H1 (cell line): Measurements from ENCODE around the gene RASGRP3. TPM values are rescaled to one million over a fixed set of nuclear protein-coding genes. Genes with fewer than 3 reads are reported as not detected.

Experiments
- CTCF ChIA-PET: fragments of 300-600 bp; sonication (Branson Sonifier 250); formaldehyde crosslinking; loops from one replicate; lab custom pipeline; 2021; ENCODE audit not compliant: partially characterized antibody; lab: Charles Lee
- POLR2A ChIA-PET: fragments of 300-600 bp; sonication (Branson Sonifier 250); formaldehyde crosslinking; loops from one replicate; lab custom pipeline; 2021; ENCODE audit warnings: inconsistent platforms; ENCODE audit not compliant: partially characterized antibody; lab: Charles Lee
- DNase-seq, 2 experiments: peaks; one replicate each; pipeline versions ENCODE4 v3.0.0 to v3.0.0-alpha.2; 2010 to 2022; ENCODE audit warnings: low spot score in 2 of 2, low read depth in 1 of 2, mixed read lengths in 1 of 2
- FAIRE-seq: peaks from 2 replicates; lab custom pipeline; 2011; peaks lifted over from hg19 to GRCh38; lab: Jason Lieb, UNC
- H2AFZ ChIP-seq: 2 replicates; pipeline ENCODE4 v1.8.1; 2012; ENCODE audit warnings: low read length, inconsistent platforms
- H2AK5ac ChIP-seq: 2 replicates; pipeline ENCODE4 v1.6.1; 2013; ENCODE audit warnings: low read depth, low read length
- H2BK120ac ChIP-seq: replicated peaks from 2 replicates; pipeline ENCODE3; 2013; ENCODE audit warnings: low read depth, low read length, inconsistent platforms
- H2BK12ac ChIP-seq: 2 replicates; pipeline ENCODE4 v1.6.1; 2013; ENCODE audit warnings: low read depth, low read length
- H2BK15ac ChIP-seq: 2 replicates; pipeline ENCODE4 v1.6.1; 2013; ENCODE audit warnings: low read length
- H2BK20ac ChIP-seq: 2 replicates; pipeline ENCODE4 v1.6.1; 2013; ENCODE audit warnings: low read length
- H2BK5ac ChIP-seq: 2 replicates; pipeline ENCODE4 v1.6.1; 2013; ENCODE audit warnings: low read depth, low read length
- H3K14ac ChIP-seq: 2 replicates; pipeline ENCODE4 v1.6.1; 2013; ENCODE audit warnings: inconsistent platforms; ENCODE audit not compliant: insufficient read length
- H3K18ac ChIP-seq: 2 replicates; pipeline ENCODE4 v1.6.1; 2013; ENCODE audit warnings: low read length; ENCODE audit errors: extremely low read depth
- H3K23ac ChIP-seq: 2 replicates; pipeline ENCODE4 v1.6.1; 2013; ENCODE audit warnings: inconsistent platforms; ENCODE audit not compliant: insufficient read length
- H3K23me2 ChIP-seq: 2 replicates; pipeline ENCODE4 v1.6.1; 2013; ENCODE audit warnings: low read depth, low read length
- H3K27ac ChIP-seq: 2 replicates; pipeline ENCODE4 v1.6.1; 2011; ENCODE audit warnings: low read depth, low read length, inconsistent platforms
- H3K27me3 ChIP-seq, 4 experiments: replicated peaks in 1 of 4; 1 replicate in 1 of 4; 2 replicates in 3 of 4; pipeline versions ENCODE4 v1.6.1 to v1.8.1; 2011 to 2013; ENCODE audit warnings: low read length in 3 of 4, mild to moderate bottlenecking in 3 of 4, inconsistent platforms in 2 of 4, mixed read lengths in 2 of 4, moderate library complexity in 1 of 4; ENCODE audit not compliant: control insufficient read depth in 3 of 4, insufficient read depth in 3 of 4; ENCODE audit errors: extremely low read depth in 1 of 4
- H3K36me3 ChIP-seq, 4 experiments: 2 replicates each; pipeline versions ENCODE4 v1.6.1 to v1.8.1; 2011 to 2013; ENCODE audit warnings: mild to moderate bottlenecking in 4 of 4, low read length in 3 of 4, moderate library complexity in 2 of 4, control low read depth in 1 of 4, inconsistent platforms in 1 of 4; ENCODE audit not compliant: insufficient read depth in 4 of 4, control insufficient read depth in 2 of 4
- H3K4ac ChIP-seq: replicated peaks from 2 replicates; pipeline ENCODE3; 2013; ENCODE audit warnings: low read length, low read depth, mixed read lengths, inconsistent platforms; ENCODE audit not compliant: insufficient read length
- H3K4me1 ChIP-seq, 4 experiments: replicated peaks in 1 of 4; 1 replicate in 1 of 4; 2 replicates in 3 of 4; pipeline versions ENCODE4 v1.6.1 to v1.8.1; 2011 to 2013; ENCODE audit warnings: low read length in 3 of 4, inconsistent platforms in 2 of 4, mixed read lengths in 1 of 4; ENCODE audit not compliant: insufficient read depth in 4 of 4, control insufficient read depth in 3 of 4
- H3K4me2 ChIP-seq, 2 experiments: 2 replicates each; pipeline versions ENCODE4 v1.6.1 to v1.8.1; 2011 to 2013; ENCODE audit warnings: low read depth in 2 of 2, low read length in 2 of 2, control low read depth in 1 of 2, inconsistent platforms in 1 of 2, mild to moderate bottlenecking in 1 of 2; ENCODE audit not compliant: insufficient read depth in 1 of 2
- H3K4me3 ChIP-seq, 4 experiments: fragments of 200-600, 300-600 bp in 1 of 4; sonication (generic), shearing (Covaris generic), sonication (Bioruptor Twin) in 1 of 4; 2 replicates each; pipeline versions ENCODE4 v1.5.1 to v1.8.1; 2011 to 2016; ENCODE audit warnings: low read length in 4 of 4, low read depth in 3 of 4, control low read depth in 2 of 4, inconsistent platforms in 2 of 4, mild to moderate bottlenecking in 2 of 4, mixed read lengths in 1 of 4, moderate library complexity in 1 of 4; ENCODE audit not compliant: insufficient read depth in 2 of 4; ENCODE audit errors: extremely low read depth in 1 of 4
- H3K56ac ChIP-seq: replicated peaks from 2 replicates; pipeline ENCODE3; 2013; ENCODE audit warnings: low read depth, mild to moderate bottlenecking, mixed read lengths, low read length, inconsistent platforms; ENCODE audit not compliant: insufficient read length
- H3K79me1 ChIP-seq: 2 replicates; pipeline ENCODE4 v1.6.1; 2013; ENCODE audit warnings: low read depth, low read length, control low read depth
- H3K79me2 ChIP-seq, 2 experiments: 2 replicates each; pipeline versions ENCODE4 v1.6.1 to v1.8.1; 2012 to 2013; ENCODE audit warnings: low read length in 2 of 2, mild to moderate bottlenecking in 2 of 2, inconsistent platforms in 1 of 2; ENCODE audit not compliant: insufficient read depth in 2 of 2, control insufficient read depth in 1 of 2
- H3K9ac ChIP-seq, 4 experiments: replicated peaks in 1 of 4; 1 replicate in 1 of 4; 2 replicates in 3 of 4; pipeline versions ENCODE4 v1.6.1 to v1.8.1; 2011 to 2013; ENCODE audit warnings: low read depth in 3 of 4, low read length in 3 of 4, control low read depth in 2 of 4, mild to moderate bottlenecking in 2 of 4, moderate library complexity in 2 of 4, inconsistent platforms in 1 of 4; ENCODE audit errors: extremely low read depth in 1 of 4
- H3K9me3 ChIP-seq, 2 experiments: 2 replicates each; pipeline versions ENCODE4 v1.6.1 to v1.8.1; 2012 to 2013; ENCODE audit warnings: mild to moderate bottlenecking in 2 of 2, moderate library complexity in 2 of 2, control low read depth in 1 of 2, inconsistent platforms in 1 of 2, low read depth in 1 of 2, low read length in 1 of 2, mixed read lengths in 1 of 2; ENCODE audit not compliant: insufficient read depth in 2 of 2
- H4K20me1 ChIP-seq, 2 experiments: replicated peaks in 1 of 2; 2 replicates each; pipeline versions ENCODE3 to v1.8.1; 2011 to 2013; ENCODE audit warnings: inconsistent platforms in 2 of 2, low read length in 2 of 2, mild to moderate bottlenecking in 1 of 2; ENCODE audit not compliant: insufficient read depth in 2 of 2, control insufficient read depth in 1 of 2
- H4K5ac ChIP-seq: 2 replicates; pipeline ENCODE4 v1.6.1; 2013; ENCODE audit warnings: low read length, low read depth, mixed read lengths, inconsistent platforms; ENCODE audit not compliant: insufficient read length
- H4K8ac ChIP-seq: 2 replicates; pipeline ENCODE4 v1.8.0; 2013; ENCODE audit warnings: mild to moderate bottlenecking, moderate library complexity, low read length, inconsistent platforms; ENCODE audit not compliant: insufficient read depth; ENCODE audit errors: extremely low read depth
- H4K91ac ChIP-seq: replicated peaks from 2 replicates; pipeline ENCODE3; 2013; ENCODE audit warnings: low read length, mixed read lengths, inconsistent platforms; ENCODE audit not compliant: insufficient read length
- ASH2L ChIP-seq: fragments of 200-600, 300-600 bp; sonication (generic); IDR thresholded peaks from one replicate; pipeline ENCODE4 v1.7.1; 2017; ENCODE audit warnings: low read length
- BACH1 ChIP-seq: IDR thresholded peaks from 2 replicates; pipeline ENCODE4 v1.6.1; 2012; ENCODE audit warnings: low read length, improper control_type of control experiment
- BCL11A ChIP-seq, 2 experiments: IDR thresholded peaks; one replicate each; pipeline ENCODE4 v1.6.1; 2011; ENCODE audit warnings: low read depth in 2 of 2, low read length in 2 of 2, mild to moderate bottlenecking in 2 of 2
- CBX8 ChIP-seq: fragments of 300-800, 300-1000 bp; sonication (generic); IDR thresholded peaks from 2 replicates; pipeline ENCODE4 v1.7.1; 2016; ENCODE audit warnings: low read depth, low read length, borderline replicate concordance
- CEBPB ChIP-seq: IDR thresholded peaks from 2 replicates; pipeline ENCODE4 v1.6.1; 2012; ENCODE audit warnings: low read depth, low read length
- CHD2 ChIP-seq: IDR thresholded peaks from 2 replicates; pipeline ENCODE4 v1.6.1; 2012; ENCODE audit warnings: low read length, improper control_type of control experiment
- KDM1A ChIP-seq: fragments of 200-600, 300-600 bp; sonication (generic); IDR thresholded peaks from 2 replicates; pipeline ENCODE4 v1.7.1; 2016; ENCODE audit warnings: mild to moderate bottlenecking, low read length, borderline replicate concordance
- NANOG ChIP-seq: IDR thresholded peaks from 2 replicates; pipeline ENCODE4 v1.6.1; 2011; ENCODE audit warnings: low read length, low read depth, mild to moderate bottlenecking, inconsistent platforms; ENCODE audit not compliant: insufficient read depth, poor library complexity, severe bottlenecking
- POLR2A ChIP-seq, 2 experiments: IDR thresholded peaks; 1 replicate in 1 of 2; 2 replicates in 1 of 2; pipeline ENCODE4 v1.6.1; 2011; ENCODE audit warnings: low read depth in 2 of 2, low read length in 2 of 2, mild to moderate bottlenecking in 2 of 2; ENCODE audit errors: control extremely low read depth in 1 of 2
- SIX5 ChIP-seq: IDR thresholded peaks from 2 replicates; pipeline ENCODE4 v1.6.1; 2011; ENCODE audit warnings: mild to moderate bottlenecking, low read depth, low read length
- TEAD4 ChIP-seq: IDR thresholded peaks from 2 replicates; pipeline ENCODE4 v1.6.1; 2012; ENCODE audit warnings: low read depth, low read length, inconsistent platforms, mixed read lengths
- WGBS, 2 experiments: shearing (Covaris generic) in 1 of 2; methylation state at CpG; one replicate each; pipeline versions ENCODE4 v1.1.6 to v1.1.7; 2013 to 2015; ENCODE audit warnings: low lambda C conversion rate in 2 of 2, mixed read lengths in 2 of 2, inconsistent platforms in 1 of 2, low coverage in 1 of 2, missing lambda C conversion rate in 1 of 2; ENCODE audit not compliant: insufficient replicate concordance in 2 of 2, insufficient coverage in 1 of 2, insufficient read length in 1 of 2; ENCODE audit errors: extremely low coverage in 1 of 2, missing lambda C conversion rate in 1 of 2; 5-methylcytosine and 5-hydroxymethylcytosine counted together
- polyA plus RNA-seq, 7 experiments: library from polyadenylated mRNA; depleted of rRNA in 3 of 7; stranded (reverse) in 5 of 7; unstranded in 2 of 7; fragments of >200 nt in 5 of 7; fragments of 200-250 nt in 2 of 7; gene quantifications; 1 replicate in 5 of 7; 2 replicates in 1 of 7; 4 replicates in 1 of 7; pipeline versions ENCODE4 v1.2.1 to v1.2.3, GENCODE V29; 2011 to 2013; ENCODE audit warnings: missing spikeins in 2 of 7, mixed read lengths in 2 of 7
- total RNA-seq: library from RNA; stranded (reverse); fragmentation: NEBNext Ultra II Directional; extraction: Animal tissue kit (Norgen Biotek cat#: 25700); gene quantifications from 2 replicates; pipeline ENCODE4 v1.2.1, GENCODE V29; 2021

RASGRP3 gene
- total and polyA plus RNA-seq, 2 of the 8 experiments (the other 6 are each of a cell fraction or from before 2014, with no cell fraction given) = 0.06 TPM; not detected in 1

GRCh38 chr2:33430077-33430476 is 46.4 kb upstream of the RASGRP3 start:
- no peak overlapping the region for H3K9ac ChIP-seq
- H3K79me2 ChIP-seq = no peaks in the 10 kb centered on the region
- H2BK20ac ChIP-seq = no peak overlapping the region
- no peak overlapping the region for H3K4ac ChIP-seq
- no peak overlapping the region for H2AFZ ChIP-seq
- H3K27ac ChIP-seq = no peak overlapping the region
- H4K8ac ChIP-seq = no peak overlapping the region
- no peaks in the 10 kb centered on the region for H3K9me3 ChIP-seq
- H3K4me3 ChIP-seq = no peak overlapping the region
- H3K14ac ChIP-seq = no peak overlapping the region
- H2BK120ac ChIP-seq = no peak overlapping the region
- ChIA-PET CTCF (interaction anchor here (1.5 to 3.3 kb wide), 2 partner anchors 11 to 17 kb away, joined by 3 to 11 read pairs; no protein-coding TSS in a partner anchor), POLR2A (no interaction called here)
- DNase-seq (no peak), FAIRE-seq (no peak)
- H3K4me1 ChIP-seq = no peaks in the 10 kb centered on the region
- no peak overlapping the region for H3K18ac ChIP-seq
- no peaks in the 10 kb centered on the region for H3K79me1 ChIP-seq
- no peak overlapping the region for H2BK5ac ChIP-seq
- H2AK5ac ChIP-seq = no peak overlapping the region
- TF ChIP-seq SIX5 (no peak), BCL11A (IDR thresholded peaks at IDR 0.05; ENCODE audit: low read depth in 2 of 2, low read length in 2 of 2) (no peak), CEBPB (no peak), BACH1 (no peak), CHD2 (no peak), KDM1A (no peak), TEAD4 (no peak), ASH2L (no peak), CBX8 (no peak), POLR2A (IDR thresholded peaks at IDR 0.05; ENCODE audit: control extremely low read depth in 1 of 2, low read depth in 2 of 2, low read length in 2 of 2) (no peak), NANOG (no peak)
- H2BK12ac ChIP-seq = no peak overlapping the region
- H4K91ac ChIP-seq = no peak overlapping the region
- whole genome bisulfite sequencing, 2 experiments = 77% methylated on average over 3 of the region's 3 CpGs; no CpG with 5 or more reads in 1 of the 2 experiments
- H4K5ac ChIP-seq = no peak overlapping the region
- H3K4me2 ChIP-seq = no peak overlapping the region
- no peak overlapping the region for H3K56ac ChIP-seq
- H4K20me1 ChIP-seq = no peaks in the 10 kb centered on the region
- H2BK15ac ChIP-seq = no peak overlapping the region
- no peak overlapping the region for H3K23ac ChIP-seq
- no peaks in the 10 kb centered on the region for H3K36me3 ChIP-seq
- no peaks in the 10 kb centered on the region for H3K23me2 ChIP-seq
- no peaks in the 10 kb centered on the region for H3K27me3 ChIP-seq
